Islet precursor cell (in vitro differentiated cells): ENCODE measurements around the gene WT1.
"Not testable (repeated sequence)": the region's sequence is repeated elsewhere in the genome, so short reads cannot be mapped to it uniquely, and the experiment has no call there.

Experiments used
- DNase-seq: peaks from one replicate; pipeline ENCODE4 v3.0.0-alpha.2; 2018

WT1 gene

GRCh38 chr11:32435511-32435941 lies at the start of gene WT1:
WT1 (minus strand) TSS chr11:32435539.
- DNase-seq, result peak; percentile 76

GRCh38 chr11:32479291-32479690 lies 44.0 kb upstream of the WT1 start:
- no peak for DNase-seq

GRCh38 chr11:32478277-32478731 lies 43.0 kb upstream of the WT1 start:
- DNase-seq, result no peak

GRCh38 chr11:32473282-32473909 lies 38.1 kb upstream of the WT1 start:
- no peak for DNase-seq

GRCh38 chr11:32472226-32472625 lies 36.9 kb upstream of the WT1 start:
- DNase-seq, result no peak

GRCh38 chr11:32471544-32471943 lies 36.2 kb upstream of the WT1 start:
- DNase-seq, result not testable (repeated sequence)

- DNase-seq, result no peak
Observed at GRCh38 chr11:32469791-32470190, 34.5 kb upstream of the WT1 start.

GRCh38 chr11:32466279-32466915 lies 31.1 kb upstream of the WT1 start:
- DNase-seq, result no peak

GRCh38 chr11:32464078-32464477 lies 28.7 kb upstream of the WT1 start:
- no peak for DNase-seq

GRCh38 chr11:32462011-32462690 lies 26.8 kb upstream of the WT1 start:
- DNase-seq, result no peak

GRCh38 chr11:32456864-32457263 lies 21.5 kb upstream of the WT1 start:
- DNase-seq, result no peak

GRCh38 chr11:32454993-32455392 lies 19.7 kb upstream of the WT1 start:
- no peak for DNase-seq

GRCh38 chr11:32451808-32452207 lies 16.5 kb upstream of the WT1 start:
- DNase-seq, result no peak

GRCh38 chr11:32450372-32450771 lies 15.0 kb upstream of the WT1 start:
- DNase-seq, result no peak

GRCh38 chr11:32448232-32448631 lies 12.9 kb upstream of the WT1 start:
- no peak for DNase-seq

- DNase-seq, result no peak
Observed at GRCh38 chr11:32447252-32447651, 11.9 kb upstream of the WT1 start.

GRCh38 chr11:32446227-32446626 lies 10.9 kb upstream of the WT1 start:
- no peak for DNase-seq

- DNase-seq, result no peak
Observed at GRCh38 chr11:32444186-32444585, 8.8 kb upstream of the WT1 start.

GRCh38 chr11:32440916-32441315 lies 5.6 kb upstream of the WT1 start:
- no peak for DNase-seq

- no peak for DNase-seq
Observed at GRCh38 chr11:32440312-32440908, 5.1 kb upstream of the WT1 start.

- DNase-seq, result no peak
Observed at GRCh38 chr11:32439501-32440210, 4.3 kb upstream of the WT1 start.

- peak; percentile 72 for DNase-seq
Observed at GRCh38 chr11:32438866-32439489, 3.6 kb upstream of the WT1 start.
